Esophagus (tissue), 2 donors: ENCODE data around the gene GABBR2. TPM values are rescaled to one million over a fixed set of nuclear protein-coding genes. Genes with fewer than 3 reads are reported as not detected.

Source experiments
- H3K27ac ChIP-seq, 2 donors: one replicate each; pipeline ENCODE4 v1.5.1; 2013; ENCODE audit warnings: low read depth in 2 of 2, mild to moderate bottlenecking in 2 of 2, inconsistent platforms in 1 of 2, low read length in 1 of 2, moderate library complexity in 1 of 2
- H3K27me3 ChIP-seq, 2 donors: one replicate each; pipeline ENCODE4 v1.6.1; 2013; ENCODE audit warnings: low read length in 2 of 2, control low read depth in 1 of 2, mild to moderate bottlenecking in 1 of 2; ENCODE audit not compliant: insufficient read depth in 2 of 2, control insufficient read depth in 1 of 2
- H3K36me3 ChIP-seq, 2 donors: one replicate each; pipeline ENCODE4 v1.6.1; 2013; ENCODE audit warnings: low read length in 1 of 2; ENCODE audit not compliant: control insufficient read depth in 2 of 2, insufficient read depth in 2 of 2
- H3K4me1 ChIP-seq, 2 donors: one replicate each; pipeline ENCODE4 v1.6.1; 2013; ENCODE audit warnings: low read length in 1 of 2; ENCODE audit not compliant: control insufficient read depth in 2 of 2, insufficient read depth in 2 of 2
- H3K4me3 ChIP-seq, 2 donors: one replicate each; pipeline ENCODE4 v1.5.1; 2013; ENCODE audit warnings: low read length in 2 of 2, mild to moderate bottlenecking in 2 of 2, low read depth in 1 of 2, moderate library complexity in 1 of 2
- H3K9me3 ChIP-seq, 2 donors: one replicate each; pipeline ENCODE4 v1.6.1; 2013; ENCODE audit warnings: mild to moderate bottlenecking in 2 of 2, low read depth in 1 of 2, low read length in 1 of 2, moderate library complexity in 1 of 2; ENCODE audit not compliant: control insufficient read depth in 2 of 2, insufficient read depth in 1 of 2
- WGBS, 2 donors: extraction: QIAGEN DNeasy Blood & Tissue Kit; methylation state at CpG; one replicate each; pipeline ENCODE4 v1.1.7; 2013; 5-methylcytosine and 5-hydroxymethylcytosine counted together
- polyA plus RNA-seq, 2 donors: library from polyadenylated mRNA; stranded (reverse); fragments of 200-250 nt; gene quantifications; one replicate each; pipeline ENCODE4 v1.2.3, GENCODE V29; 2013
- donor health status: healthy with polysubstance abuse.
- donor health status: Bipolar disorder and iron deficiency.

Gene GABBR2
- polyA plus RNA-seq, 2 donors: under 0.01 TPM; not detected in 1

DNA sequence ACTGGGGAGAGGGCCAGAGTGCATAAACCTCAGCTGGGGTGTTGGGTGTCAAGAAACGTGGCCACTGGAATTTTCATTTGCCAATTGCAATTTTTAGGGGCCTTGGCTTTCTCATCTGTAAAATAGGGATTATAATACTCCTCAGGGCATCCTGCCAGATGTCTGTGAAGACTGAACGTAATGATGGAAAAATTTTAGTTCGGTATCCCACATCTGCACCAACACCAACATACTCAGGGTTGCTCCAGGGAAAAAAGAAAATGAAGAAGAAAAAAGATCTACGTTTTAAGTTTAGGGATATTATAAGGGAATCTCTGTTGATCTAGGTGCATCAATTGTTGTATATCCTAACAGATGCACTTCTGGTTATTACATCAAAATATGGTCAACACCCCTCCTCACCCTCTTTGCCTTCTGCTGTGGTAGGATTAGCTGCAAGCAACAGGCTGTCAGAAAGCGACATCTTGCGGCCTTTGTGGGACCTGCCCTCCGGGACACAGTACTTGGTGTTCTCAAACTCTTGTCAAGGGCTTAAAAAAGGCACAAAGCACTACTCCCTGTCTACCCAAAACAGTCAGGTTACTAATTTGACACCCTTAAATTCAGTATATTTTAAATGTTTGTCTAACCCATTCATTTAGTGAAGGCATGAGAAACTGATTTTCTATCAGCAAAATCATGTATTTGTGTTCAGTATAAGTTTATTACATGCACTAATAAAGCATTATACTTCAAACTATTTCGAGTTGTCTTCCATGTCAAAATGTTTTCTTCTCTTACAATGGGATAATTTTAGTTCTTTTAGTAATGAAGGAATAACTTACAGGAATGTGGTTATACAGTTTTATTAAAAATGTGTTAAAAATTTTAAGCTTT, 445.0 kb downstream of the GABBR2 start:
- Histone ChIP-seq H3K4me3 (no peak overlapping the region), H3K9me3 (no peaks in the 10 kb centered on the region), H3K27ac (no peak overlapping the region), H3K27me3 (no peaks in the 10 kb centered on the region), H3K4me1 (no peaks in the 10 kb centered on the region), H3K36me3 (no peaks in the 10 kb centered on the region)
- 30% methylated on average over 8 of the region's 8 CpGs for WGBS, 2 donors

GRCh38 chr9:98263080-98263479, 445.7 kb downstream of the GABBR2 start:
- no peaks in the 10 kb centered on the region for H3K9me3 ChIP-seq
- H3K4me3 ChIP-seq: no peak overlapping the region
- no peaks in the 10 kb centered on the region for H3K27me3 ChIP-seq
- H3K36me3 ChIP-seq: no peaks in the 10 kb centered on the region
- H3K27ac ChIP-seq: no peak overlapping the region
- H3K4me1 ChIP-seq: no peaks in the 10 kb centered on the region
- WGBS, 2 donors: 57 to 60% methylated on average over 1 of the region's 1 CpG

GRCh38 chr9:98262056-98262455, 446.7 kb downstream of the GABBR2 start:
- Histone ChIP-seq H3K27ac (no peak overlapping the region), H3K9me3 (no peaks in the 10 kb centered on the region), H3K27me3 (no peaks in the 10 kb centered on the region), H3K36me3 (no peaks in the 10 kb centered on the region), H3K4me3 (no peak overlapping the region), H3K4me1 (no peaks in the 10 kb centered on the region)
- 94 to 95% methylated on average over 3 of the region's 3 CpGs for WGBS, 2 donors

DNA sequence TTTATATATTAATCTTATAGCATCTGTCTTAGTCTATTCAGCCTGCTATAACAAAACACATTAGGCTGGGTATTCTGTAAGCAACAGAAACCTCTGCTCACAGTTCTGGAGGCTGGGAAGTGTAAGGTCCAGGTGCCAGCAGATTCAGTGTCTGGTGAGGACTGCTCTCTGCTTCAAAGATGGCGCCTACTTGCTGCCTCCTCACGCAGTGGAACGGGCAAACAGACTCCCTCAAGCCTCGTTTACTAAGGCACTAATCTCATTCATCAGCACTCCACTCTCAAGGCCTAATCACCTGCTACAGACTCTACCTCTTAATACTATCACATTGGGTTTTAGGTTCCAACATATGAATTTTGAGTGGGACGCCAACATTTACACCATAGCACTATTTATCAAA, 448.1 kb downstream of the GABBR2 start:
- 79 to 81% methylated on average over 5 of the region's 5 CpGs for WGBS, 2 donors
- no peak overlapping the region for H3K27ac ChIP-seq
- no peak overlapping the region for H3K4me3 ChIP-seq
- no peaks in the 10 kb centered on the region for H3K4me1 ChIP-seq
- no peaks in the 10 kb centered on the region for H3K9me3 ChIP-seq
- no peaks in the 10 kb centered on the region for H3K27me3 ChIP-seq
- H3K36me3 ChIP-seq: no peaks in the 10 kb centered on the region

DNA sequence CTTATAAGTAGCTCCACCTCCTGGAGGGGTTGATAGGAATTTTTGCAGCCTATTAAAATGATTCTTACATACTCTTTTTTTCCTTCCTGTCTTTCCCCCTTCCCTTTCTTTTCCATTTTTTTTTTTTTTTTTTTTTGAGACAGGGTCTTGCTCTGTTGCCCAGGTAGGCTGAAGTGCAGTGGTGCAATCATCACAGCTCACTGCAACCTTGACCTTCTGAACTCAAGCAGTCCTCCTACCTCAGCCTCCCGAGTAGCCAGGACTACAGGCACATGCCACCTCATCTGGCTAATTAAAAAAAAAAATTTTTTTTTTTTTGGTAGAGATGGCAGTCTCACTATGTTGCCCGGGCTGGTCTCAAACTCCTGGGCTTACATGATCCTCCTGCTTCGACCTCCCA, 448.9 kb downstream of the GABBR2 start:
- Histone ChIP-seq H3K27me3 (no peaks in the 10 kb centered on the region), H3K4me1 (no peaks in the 10 kb centered on the region)
- 77 to 90% methylated on average over 3 of the region's 3 CpGs for WGBS, 2 donors

DNA sequence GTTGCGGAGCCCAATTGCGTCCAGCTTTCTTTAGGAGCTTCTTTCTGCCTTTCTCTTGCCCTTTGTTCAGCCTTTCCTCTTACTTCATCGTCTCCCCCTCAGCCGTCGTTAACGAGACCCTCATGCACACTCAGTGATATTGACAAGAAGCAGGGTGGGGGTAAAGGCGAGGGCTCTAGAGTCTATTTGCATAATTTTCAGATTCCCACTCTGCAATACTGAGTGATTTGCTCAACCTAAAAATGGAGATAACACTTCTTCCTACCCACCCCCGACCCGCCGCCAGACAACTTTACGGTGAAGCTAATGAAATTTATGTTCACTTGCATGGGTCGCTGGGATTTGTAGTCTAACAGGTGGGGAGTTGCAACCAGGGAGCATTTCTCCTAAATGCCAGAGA, 452.0 kb downstream of the GABBR2 start:
- Histone ChIP-seq H3K27ac (peak overlapping the region; percentile 97 to 99), H3K4me3 (peak overlapping the region; percentile 74 to 76), H3K36me3 (peaks cover 0 to 3% of the 10 kb centered on the region in 2 donors), H3K27me3 (no peaks in the 10 kb centered on the region), H3K9me3 (no peaks in the 10 kb centered on the region), H3K4me1 (peaks cover 0 to 18% of the 10 kb centered on the region in 2 donors)
- WGBS, 2 donors: 7 to 8% methylated on average over 12 of the region's 12 CpGs

More for the DNA sequence above, 448.9 kb downstream of the GABBR2 start:
- H3K9me3 ChIP-seq: no peaks in the 10 kb centered on the region
- H3K36me3 ChIP-seq: no peaks in the 10 kb centered on the region
- H3K4me3 ChIP-seq: no peak overlapping the region
- H3K27ac ChIP-seq: no peak overlapping the region

- Histone ChIP-seq H3K9me3 (no peaks in the 10 kb centered on the region), H3K4me3 (peak within 1 kb of the TSS; percentile 74 to 76), H3K36me3 (peaks cover 0 to 3% of the 10 kb centered on the region in 2 donors), H3K27me3 (no peaks in the 10 kb centered on the region), H3K4me1 (peaks cover 0 to 21% of the 10 kb centered on the region in 2 donors), H3K27ac (peak within 1 kb of the TSS; percentile 97 to 99)
- 0% methylated on average over 52 to 64 of the region's 64 CpGs for WGBS, 2 donors
These were observed 453.0 kb downstream of the GABBR2 start, which contains the start of gene TBC1D2 for GRCh38 chr9:98255578-98256296. TSS of gene TBC1D2 (minus strand) at chr9:98255649. CDS start at chr9:98255541, 108 bp downstream.

- H3K27ac ChIP-seq: peak overlapping the region; percentile 74 to 99
- peaks cover 0 to 7% of the 10 kb centered on the region in 2 donors for H3K36me3 ChIP-seq
- no peaks in the 10 kb centered on the region for H3K9me3 ChIP-seq
- WGBS, 2 donors: 0 to 3% methylated on average over 35 to 36 of the region's 36 CpGs
- H3K4me1 ChIP-seq: peaks cover 0 to 27% of the 10 kb centered on the region in 2 donors
- H3K4me3 ChIP-seq: peak overlapping the region; percentile 74 to 76
- H3K27me3 ChIP-seq: no peaks in the 10 kb centered on the region
These were observed 453.6 kb downstream of the GABBR2 start for GRCh38 chr9:98255061-98255577.

DNA sequence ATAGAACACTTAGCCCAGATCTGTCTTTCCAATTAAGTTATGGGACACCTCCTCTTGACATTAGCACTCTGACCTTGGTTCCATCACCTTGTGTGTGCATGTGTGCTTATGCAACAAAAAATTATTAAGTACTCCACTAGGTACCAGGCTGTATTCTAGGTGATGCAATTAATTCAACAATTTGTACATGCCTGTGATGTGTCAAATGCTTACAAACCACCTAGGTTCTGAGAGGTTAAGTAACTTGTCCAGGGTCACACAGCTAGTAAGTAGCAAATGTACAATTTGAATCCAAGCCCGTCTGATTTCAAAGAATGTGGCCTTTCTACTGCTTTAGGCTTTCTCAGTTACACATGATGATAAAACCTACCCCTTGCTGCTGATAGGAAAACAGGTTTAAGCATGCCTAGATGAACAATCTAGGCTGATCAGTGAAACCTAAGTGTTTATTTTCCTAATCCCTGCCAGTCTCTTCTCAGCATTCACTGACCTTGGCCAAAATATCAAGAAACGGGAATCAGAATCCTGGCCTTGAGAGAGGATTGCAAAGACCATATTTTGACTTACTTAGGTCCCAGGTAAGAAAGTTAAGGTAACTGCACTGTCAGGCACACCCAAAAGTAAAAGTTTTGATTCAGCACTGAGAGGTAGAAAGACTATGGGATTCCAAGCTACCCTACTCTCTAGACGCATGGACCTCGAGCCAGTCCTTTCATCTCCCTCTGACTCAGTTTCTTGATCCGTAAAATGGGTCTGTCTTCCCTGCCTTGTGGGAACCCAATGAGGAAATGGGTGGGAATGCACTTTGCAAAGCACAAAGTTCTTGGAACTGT, 454.3 kb downstream of the GABBR2 start:
- Histone ChIP-seq H3K4me3 (peak overlapping the region; percentile 74 to 76), H3K36me3 (peaks cover 0 to 9% of the 10 kb centered on the region in 2 donors), H3K27ac (peak overlapping the region; percentile 74 to 99), H3K9me3 (no peaks in the 10 kb centered on the region), H3K4me1 (peaks cover 2 to 30% of the 10 kb centered on the region in 2 donors), H3K27me3 (no peaks in the 10 kb centered on the region)
- 34 to 40% methylated on average over 5 of the region's 5 CpGs for WGBS, 2 donors
